Measurements from ENCODE around the gene SLC22A23. TPM values are rescaled to one million over a fixed set of nuclear protein-coding genes. Genes with fewer than 3 reads are reported as not detected.

The SLC22A23 gene
- total RNA-seq, 1 donor from 2014 or later = 5.7 TPM

DNA sequence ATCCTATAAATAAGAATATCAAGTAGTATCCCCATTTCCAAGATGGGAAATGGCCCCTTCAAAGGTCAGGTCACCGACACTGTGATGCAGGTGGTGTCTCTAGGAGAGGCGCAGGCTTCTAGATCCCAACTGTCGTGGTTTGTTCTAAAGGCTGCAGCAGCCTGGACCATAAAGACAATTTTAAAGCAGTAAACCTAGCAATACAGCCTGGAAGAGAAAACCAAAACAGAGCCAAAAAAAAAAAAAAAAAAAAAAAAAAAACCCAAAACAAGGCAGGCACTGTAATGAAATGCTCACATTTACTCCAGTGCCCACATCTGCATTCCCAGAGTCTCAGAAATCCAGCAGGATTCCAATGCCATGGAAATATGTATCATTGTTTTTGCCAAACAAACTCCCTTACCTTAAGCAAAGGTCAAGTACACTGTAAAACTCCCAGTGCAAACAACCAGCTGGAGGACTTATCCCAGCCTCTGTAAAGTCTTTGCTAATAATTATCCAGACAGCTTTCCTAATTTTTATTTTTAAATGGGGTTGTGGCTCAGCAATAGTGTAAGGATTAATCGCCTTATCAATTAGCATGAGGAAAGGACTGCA lies 99.9 kb downstream of the SLC22A23 start:
- no peak overlapping the region for H3K4me3 Mint-ChIP-seq (ENCODE audit: unreplicated experiment)
- H3K4me2 ChIP-seq (ENCODE audit: low read length) = peak overlapping the region; percentile 85

DNA sequence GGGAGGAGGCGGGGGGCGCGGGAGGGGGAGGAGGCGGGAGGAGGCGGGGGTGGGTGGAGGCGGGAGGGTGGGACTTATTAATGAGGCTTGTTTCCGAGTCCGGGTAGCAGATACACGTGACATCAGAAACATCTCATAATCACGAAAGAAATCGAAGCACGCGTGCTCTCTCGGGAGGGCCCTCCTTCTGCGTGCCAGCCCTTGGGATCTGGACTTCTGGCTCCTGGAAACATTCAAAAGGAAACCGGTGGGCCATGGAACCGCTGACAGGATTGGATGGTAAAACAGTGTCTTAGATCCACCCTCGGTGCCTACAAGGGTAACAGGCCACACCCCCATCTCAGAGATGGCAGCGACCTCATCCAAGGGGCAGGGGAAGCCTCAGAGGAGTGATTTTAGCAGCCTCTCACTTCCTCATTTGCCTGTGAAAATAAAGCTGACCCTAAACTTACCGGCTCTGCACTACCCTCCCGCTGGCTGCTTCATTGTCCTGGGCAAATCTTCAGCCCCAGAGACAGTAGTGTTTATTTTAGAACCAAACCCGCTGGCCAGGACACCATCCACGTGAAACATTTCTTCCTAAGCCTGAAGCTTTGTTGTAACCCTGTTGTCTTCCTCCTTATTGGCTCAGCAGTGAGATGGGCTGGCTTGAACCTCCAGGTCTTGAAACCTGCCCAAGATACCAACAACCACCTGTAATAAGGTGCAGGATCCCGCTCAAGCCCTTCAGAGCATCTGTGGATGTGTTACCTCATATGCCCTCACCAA lies 100.6 kb downstream of the SLC22A23 start:
- H3K4me1 Mint-ChIP-seq (ENCODE audit: low read depth, unreplicated experiment) = peaks cover 1% of the 10 kb centered on the region
- no peaks in the 10 kb centered on the region for H3K36me3 Mint-ChIP-seq (ENCODE audit: low read depth, unreplicated experiment)
- H3K27me3 Mint-ChIP-seq (ENCODE audit: low read depth, unreplicated experiment) = peaks cover 5% of the 10 kb centered on the region
- peaks cover 13% of the 10 kb centered on the region for H3K4me1 ChIP-seq (ENCODE audit: insufficient read depth, low read length)
- H3K27ac Mint-ChIP-seq (ENCODE audit: unreplicated experiment) = no peak overlapping the region
- H3K4me3 ChIP-seq (ENCODE audit: insufficient read depth, low read depth, low read length) = peak overlapping the region; percentile 47
- DNase-seq (ENCODE audit: low read depth) (peak; percentile 59), FAIRE-seq (no peak)
- peak overlapping the region; percentile 78 for H3K9ac ChIP-seq (ENCODE audit: low read length)
- peak overlapping the region; percentile 85 for H3K4me2 ChIP-seq (ENCODE audit: low read length)
- H4K20me1 ChIP-seq (ENCODE audit: insufficient read depth, low read length) = no peaks in the 10 kb centered on the region
- TF ChIP-seq, protein P1, sequence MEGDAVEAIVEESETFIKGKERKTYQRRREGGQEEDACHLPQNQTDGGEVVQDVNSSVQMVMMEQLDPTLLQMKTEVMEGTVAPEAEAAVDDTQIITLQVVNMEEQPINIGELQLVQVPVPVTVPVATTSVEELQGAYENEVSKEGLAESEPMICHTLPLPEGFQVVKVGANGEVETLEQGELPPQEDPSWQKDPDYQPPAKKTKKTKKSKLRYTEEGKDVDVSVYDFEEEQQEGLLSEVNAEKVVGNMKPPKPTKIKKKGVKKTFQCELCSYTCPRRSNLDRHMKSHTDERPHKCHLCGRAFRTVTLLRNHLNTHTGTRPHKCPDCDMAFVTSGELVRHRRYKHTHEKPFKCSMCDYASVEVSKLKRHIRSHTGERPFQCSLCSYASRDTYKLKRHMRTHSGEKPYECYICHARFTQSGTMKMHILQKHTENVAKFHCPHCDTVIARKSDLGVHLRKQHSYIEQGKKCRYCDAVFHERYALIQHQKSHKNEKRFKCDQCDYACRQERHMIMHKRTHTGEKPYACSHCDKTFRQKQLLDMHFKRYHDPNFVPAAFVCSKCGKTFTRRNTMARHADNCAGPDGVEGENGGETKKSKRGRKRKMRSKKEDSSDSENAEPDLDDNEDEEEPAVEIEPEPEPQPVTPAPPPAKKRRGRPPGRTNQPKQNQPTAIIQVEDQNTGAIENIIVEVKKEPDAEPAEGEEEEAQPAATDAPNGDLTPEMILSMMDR (IDR thresholded peaks at IDR 0.05; ENCODE audit: insufficient read depth, low read depth, low read length) = no peak
- TF ChIP-seq EZH2 (IDR thresholded peaks at IDR 0.05; ENCODE audit: insufficient read depth, low read length) = no peak
- H3K27me3 ChIP-seq (ENCODE audit: insufficient read depth, low read length) = no peaks in the 10 kb centered on the region
- peak overlapping the region; percentile 84 for H2AFZ ChIP-seq (ENCODE audit: low read depth, low read length)
- peak overlapping the region; percentile 45 for H3K4me3 Mint-ChIP-seq (ENCODE audit: unreplicated experiment)
- H3K79me2 ChIP-seq (ENCODE audit: insufficient read depth, low read length) = no peaks in the 10 kb centered on the region
- H3K27ac ChIP-seq (ENCODE audit: low read depth, low read length) = peak overlapping the region; percentile 32
- no peaks in the 10 kb centered on the region for H3K36me3 ChIP-seq (ENCODE audit: insufficient read depth, low read length)
- H3K9me3 ChIP-seq (ENCODE audit: insufficient read depth, low read depth, low read length) = no peaks in the 10 kb centered on the region
- H3K9me3 Mint-ChIP-seq (ENCODE audit: unreplicated experiment) = peaks cover 2% of the 10 kb centered on the region

More for the DNA sequence above, 99.9 kb downstream of the SLC22A23 start:
- peak overlapping the region; percentile 76 for H3K9ac ChIP-seq (ENCODE audit: low read length)
- H2AFZ ChIP-seq (ENCODE audit: low read depth, low read length) = no peak overlapping the region
- peaks cover 8% of the 10 kb centered on the region for H3K4me1 ChIP-seq (ENCODE audit: insufficient read depth, low read length)
- H3K27me3 Mint-ChIP-seq (ENCODE audit: low read depth, unreplicated experiment) = peaks cover 5% of the 10 kb centered on the region
- H3K4me3 ChIP-seq (ENCODE audit: insufficient read depth, low read depth, low read length) = no peak overlapping the region
- H3K4me1 Mint-ChIP-seq (ENCODE audit: low read depth, unreplicated experiment) = no peaks in the 10 kb centered on the region
- H4K20me1 ChIP-seq (ENCODE audit: insufficient read depth, low read length) = no peaks in the 10 kb centered on the region
- no peaks in the 10 kb centered on the region for H3K27me3 ChIP-seq (ENCODE audit: insufficient read depth, low read length)
- no peak overlapping the region for H3K27ac Mint-ChIP-seq (ENCODE audit: unreplicated experiment)
- TF ChIP-seq, protein P1 (IDR thresholded peaks at IDR 0.05; ENCODE audit: insufficient read depth, low read depth, low read length) = no peak
- no peak for TF ChIP-seq EZH2 (IDR thresholded peaks at IDR 0.05; ENCODE audit: insufficient read depth, low read length)
- no peaks in the 10 kb centered on the region for H3K79me2 ChIP-seq (ENCODE audit: insufficient read depth, low read length)
- DNase-seq (ENCODE audit: low read depth) = no peak
- H3K27ac ChIP-seq (ENCODE audit: low read depth, low read length) = peak overlapping the region; percentile 32
- peaks cover 4% of the 10 kb centered on the region for H3K9me3 Mint-ChIP-seq (ENCODE audit: unreplicated experiment)
- FAIRE-seq = no peak
- H3K9me3 ChIP-seq (ENCODE audit: insufficient read depth, low read depth, low read length) = no peaks in the 10 kb centered on the region
- peaks cover 3% of the 10 kb centered on the region for H3K36me3 Mint-ChIP-seq (ENCODE audit: low read depth, unreplicated experiment)
- no peaks in the 10 kb centered on the region for H3K36me3 ChIP-seq (ENCODE audit: insufficient read depth, low read length)
